ENCODE data around the gene NUDT19.

The NUDT19 gene

DNA sequence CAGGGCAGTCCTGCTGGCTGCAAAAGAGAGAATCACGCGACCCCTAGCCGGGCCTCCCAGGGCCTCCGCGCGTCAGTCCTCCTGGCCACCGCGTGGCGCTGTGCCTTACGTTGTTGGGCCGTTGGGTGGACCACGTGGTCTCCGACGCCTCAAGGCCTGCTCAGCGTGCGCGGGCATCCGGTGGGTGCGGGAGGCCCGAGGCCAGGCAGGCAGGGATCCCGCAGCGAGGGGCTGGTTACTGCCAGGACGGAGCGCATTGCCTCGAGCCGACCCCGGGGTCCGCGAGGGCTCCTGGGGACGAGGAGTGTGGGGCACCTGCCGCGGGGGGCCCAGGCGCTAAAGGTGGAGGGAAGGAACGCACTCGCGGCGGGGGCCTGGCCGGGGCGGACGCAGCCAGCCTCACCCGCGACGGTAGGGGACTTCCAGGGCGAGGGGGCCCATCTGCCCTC, 28.0 kb downstream of the NUDT19 start, which contains the start of gene TDRD12:
TDRD12 (plus strand) TSS at position 157 of the 449 bp plus-strand sequence. CDS start 306 bp downstream, outside the sequence.
- TF ChIP-seq CTCF (IDR thresholded peaks at IDR 0.05; ENCODE audit: insufficient read depth, low read depth, low read length, missing control alignments), result no peak
- no peak for DNase-seq (ENCODE audit: low read depth)
- no peak within 1 kb of the TSS for H3K4me3 ChIP-seq (ENCODE audit: low read length)

GRCh38 chr19:32720216-32720935, 28.8 kb downstream of the NUDT19 start:
- DNase-seq (ENCODE audit: low read depth), result no peak
- H3K4me3 ChIP-seq (ENCODE audit: low read length), result no peak overlapping the region
- TF ChIP-seq CTCF (IDR thresholded peaks at IDR 0.05; ENCODE audit: insufficient read depth, low read depth, low read length, missing control alignments), result no peak

DNA sequence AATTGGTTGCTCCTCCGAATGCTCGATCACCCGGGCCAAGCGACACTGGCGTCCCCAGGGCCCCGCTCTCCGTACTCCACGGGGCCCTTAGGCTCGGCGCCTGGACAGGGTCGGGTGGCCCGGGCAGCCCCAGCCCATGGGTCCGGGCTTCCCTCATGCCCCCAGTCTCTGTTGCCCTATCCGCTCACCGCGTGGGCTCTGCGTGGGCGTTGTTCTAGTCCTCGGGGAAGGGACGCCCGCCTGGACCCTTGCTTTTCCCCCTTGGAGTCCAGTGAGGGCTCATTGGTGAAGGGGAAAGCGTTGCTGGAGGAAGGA, 29.3 kb downstream of the NUDT19 start:
- DNase-seq (ENCODE audit: low read depth), result no peak
- no peak for TF ChIP-seq CTCF (IDR thresholded peaks at IDR 0.05; ENCODE audit: insufficient read depth, low read depth, low read length, missing control alignments)
- H3K4me3 ChIP-seq (ENCODE audit: low read length), result no peak overlapping the region

GRCh38 chr19:32735936-32736335, 44.3 kb downstream of the NUDT19 start:
- no peak overlapping the region for H3K4me3 ChIP-seq (ENCODE audit: low read length)
- no peak for DNase-seq (ENCODE audit: low read depth)
- no peak for TF ChIP-seq CTCF (IDR thresholded peaks at IDR 0.05; ENCODE audit: insufficient read depth, low read depth, low read length, missing control alignments)

GRCh38 chr19:32743021-32743420, 51.4 kb downstream of the NUDT19 start:
- no peak overlapping the region for H3K4me3 ChIP-seq (ENCODE audit: low read length)
- no peak for DNase-seq (ENCODE audit: low read depth)
- no peak for TF ChIP-seq CTCF (IDR thresholded peaks at IDR 0.05; ENCODE audit: insufficient read depth, low read depth, low read length, missing control alignments)

- no peak overlapping the region for H3K4me3 ChIP-seq (ENCODE audit: low read length)
- TF ChIP-seq CTCF (IDR thresholded peaks at IDR 0.05; ENCODE audit: insufficient read depth, low read depth, low read length, missing control alignments), result no peak
- DNase-seq (ENCODE audit: low read depth), result no peak
These were observed 51.8 kb downstream of the NUDT19 start for GRCh38 chr19:32743447-32743846.

Measured in epithelial cell of esophagus (primary cell).